H1 (cell line): ENCODE results near the gene ARHGAP5. TPM values are rescaled to one million over a fixed set of nuclear protein-coding genes. Genes with fewer than 3 reads are reported as not detected.
"Not testable (repeated sequence)": the region's sequence is repeated elsewhere in the genome, so short reads cannot be mapped to it uniquely, and the experiment has no call there.

Source experiments
- CTCF ChIA-PET: fragments of 300-600 bp; sonication (Branson Sonifier 250); formaldehyde crosslinking; loops from one replicate; lab custom pipeline; 2021; ENCODE audit not compliant: partially characterized antibody; lab: Charles Lee
- POLR2A ChIA-PET: fragments of 300-600 bp; sonication (Branson Sonifier 250); formaldehyde crosslinking; loops from one replicate; lab custom pipeline; 2021; ENCODE audit warnings: inconsistent platforms; ENCODE audit not compliant: partially characterized antibody; lab: Charles Lee
- DNase-seq, 2 experiments: peaks; one replicate each; pipeline versions ENCODE4 v3.0.0 to v3.0.0-alpha.2; 2010 to 2022; ENCODE audit warnings: low spot score in 2 of 2, low read depth in 1 of 2, mixed read lengths in 1 of 2
- FAIRE-seq: peaks from 2 replicates; lab custom pipeline; 2011; peaks lifted over from hg19 to GRCh38; lab: Jason Lieb, UNC
- H2AFZ ChIP-seq: 2 replicates; pipeline ENCODE4 v1.8.1; 2012; ENCODE audit warnings: low read length, inconsistent platforms
- H2AK5ac ChIP-seq: 2 replicates; pipeline ENCODE4 v1.6.1; 2013; ENCODE audit warnings: low read depth, low read length
- H2BK120ac ChIP-seq: replicated peaks from 2 replicates; pipeline ENCODE3; 2013; ENCODE audit warnings: low read depth, low read length, inconsistent platforms
- H2BK12ac ChIP-seq: 2 replicates; pipeline ENCODE4 v1.6.1; 2013; ENCODE audit warnings: low read depth, low read length
- H2BK15ac ChIP-seq: 2 replicates; pipeline ENCODE4 v1.6.1; 2013; ENCODE audit warnings: low read length
- H2BK20ac ChIP-seq: 2 replicates; pipeline ENCODE4 v1.6.1; 2013; ENCODE audit warnings: low read length
- H2BK5ac ChIP-seq: 2 replicates; pipeline ENCODE4 v1.6.1; 2013; ENCODE audit warnings: low read depth, low read length
- H3K14ac ChIP-seq: 2 replicates; pipeline ENCODE4 v1.6.1; 2013; ENCODE audit warnings: inconsistent platforms; ENCODE audit not compliant: insufficient read length
- H3K18ac ChIP-seq: 2 replicates; pipeline ENCODE4 v1.6.1; 2013; ENCODE audit warnings: low read length; ENCODE audit errors: extremely low read depth
- H3K23ac ChIP-seq: 2 replicates; pipeline ENCODE4 v1.6.1; 2013; ENCODE audit warnings: inconsistent platforms; ENCODE audit not compliant: insufficient read length
- H3K23me2 ChIP-seq: 2 replicates; pipeline ENCODE4 v1.6.1; 2013; ENCODE audit warnings: low read depth, low read length
- H3K27ac ChIP-seq: 2 replicates; pipeline ENCODE4 v1.6.1; 2011; ENCODE audit warnings: low read depth, low read length, inconsistent platforms
- H3K27me3 ChIP-seq, 4 experiments: replicated peaks in 1 of 4; 1 replicate in 1 of 4; 2 replicates in 3 of 4; pipeline versions ENCODE4 v1.6.1 to v1.8.1; 2011 to 2013; ENCODE audit warnings: low read length in 3 of 4, mild to moderate bottlenecking in 3 of 4, inconsistent platforms in 2 of 4, mixed read lengths in 2 of 4, moderate library complexity in 1 of 4; ENCODE audit not compliant: control insufficient read depth in 3 of 4, insufficient read depth in 3 of 4; ENCODE audit errors: extremely low read depth in 1 of 4
- H3K36me3 ChIP-seq, 4 experiments: 2 replicates each; pipeline versions ENCODE4 v1.6.1 to v1.8.1; 2011 to 2013; ENCODE audit warnings: mild to moderate bottlenecking in 4 of 4, low read length in 3 of 4, moderate library complexity in 2 of 4, control low read depth in 1 of 4, inconsistent platforms in 1 of 4; ENCODE audit not compliant: insufficient read depth in 4 of 4, control insufficient read depth in 2 of 4
- H3K4ac ChIP-seq: replicated peaks from 2 replicates; pipeline ENCODE3; 2013; ENCODE audit warnings: low read length, low read depth, mixed read lengths, inconsistent platforms; ENCODE audit not compliant: insufficient read length
- H3K4me1 ChIP-seq, 4 experiments: replicated peaks in 1 of 4; 1 replicate in 1 of 4; 2 replicates in 3 of 4; pipeline versions ENCODE4 v1.6.1 to v1.8.1; 2011 to 2013; ENCODE audit warnings: low read length in 3 of 4, inconsistent platforms in 2 of 4, mixed read lengths in 1 of 4; ENCODE audit not compliant: insufficient read depth in 4 of 4, control insufficient read depth in 3 of 4
- H3K4me2 ChIP-seq, 2 experiments: 2 replicates each; pipeline versions ENCODE4 v1.6.1 to v1.8.1; 2011 to 2013; ENCODE audit warnings: low read depth in 2 of 2, low read length in 2 of 2, control low read depth in 1 of 2, inconsistent platforms in 1 of 2, mild to moderate bottlenecking in 1 of 2; ENCODE audit not compliant: insufficient read depth in 1 of 2
- H3K4me3 ChIP-seq, 4 experiments: fragments of 200-600, 300-600 bp in 1 of 4; sonication (generic), shearing (Covaris generic), sonication (Bioruptor Twin) in 1 of 4; 2 replicates each; pipeline versions ENCODE4 v1.5.1 to v1.8.1; 2011 to 2016; ENCODE audit warnings: low read length in 4 of 4, low read depth in 3 of 4, control low read depth in 2 of 4, inconsistent platforms in 2 of 4, mild to moderate bottlenecking in 2 of 4, mixed read lengths in 1 of 4, moderate library complexity in 1 of 4; ENCODE audit not compliant: insufficient read depth in 2 of 4; ENCODE audit errors: extremely low read depth in 1 of 4
- H3K56ac ChIP-seq: replicated peaks from 2 replicates; pipeline ENCODE3; 2013; ENCODE audit warnings: low read depth, mild to moderate bottlenecking, mixed read lengths, low read length, inconsistent platforms; ENCODE audit not compliant: insufficient read length
- H3K79me1 ChIP-seq: 2 replicates; pipeline ENCODE4 v1.6.1; 2013; ENCODE audit warnings: low read depth, low read length, control low read depth
- H3K79me2 ChIP-seq, 2 experiments: 2 replicates each; pipeline versions ENCODE4 v1.6.1 to v1.8.1; 2012 to 2013; ENCODE audit warnings: low read length in 2 of 2, mild to moderate bottlenecking in 2 of 2, inconsistent platforms in 1 of 2; ENCODE audit not compliant: insufficient read depth in 2 of 2, control insufficient read depth in 1 of 2
- H3K9ac ChIP-seq, 4 experiments: replicated peaks in 1 of 4; 1 replicate in 1 of 4; 2 replicates in 3 of 4; pipeline versions ENCODE4 v1.6.1 to v1.8.1; 2011 to 2013; ENCODE audit warnings: low read depth in 3 of 4, low read length in 3 of 4, control low read depth in 2 of 4, mild to moderate bottlenecking in 2 of 4, moderate library complexity in 2 of 4, inconsistent platforms in 1 of 4; ENCODE audit errors: extremely low read depth in 1 of 4
- H3K9me3 ChIP-seq, 2 experiments: 2 replicates each; pipeline versions ENCODE4 v1.6.1 to v1.8.1; 2012 to 2013; ENCODE audit warnings: mild to moderate bottlenecking in 2 of 2, moderate library complexity in 2 of 2, control low read depth in 1 of 2, inconsistent platforms in 1 of 2, low read depth in 1 of 2, low read length in 1 of 2, mixed read lengths in 1 of 2; ENCODE audit not compliant: insufficient read depth in 2 of 2
- H4K20me1 ChIP-seq, 2 experiments: replicated peaks in 1 of 2; 2 replicates each; pipeline versions ENCODE3 to v1.8.1; 2011 to 2013; ENCODE audit warnings: inconsistent platforms in 2 of 2, low read length in 2 of 2, mild to moderate bottlenecking in 1 of 2; ENCODE audit not compliant: insufficient read depth in 2 of 2, control insufficient read depth in 1 of 2
- H4K5ac ChIP-seq: 2 replicates; pipeline ENCODE4 v1.6.1; 2013; ENCODE audit warnings: low read length, low read depth, mixed read lengths, inconsistent platforms; ENCODE audit not compliant: insufficient read length
- H4K8ac ChIP-seq: 2 replicates; pipeline ENCODE4 v1.8.0; 2013; ENCODE audit warnings: mild to moderate bottlenecking, moderate library complexity, low read length, inconsistent platforms; ENCODE audit not compliant: insufficient read depth; ENCODE audit errors: extremely low read depth
- H4K91ac ChIP-seq: replicated peaks from 2 replicates; pipeline ENCODE3; 2013; ENCODE audit warnings: low read length, mixed read lengths, inconsistent platforms; ENCODE audit not compliant: insufficient read length
- WGBS, 2 experiments: shearing (Covaris generic) in 1 of 2; methylation state at CpG; one replicate each; pipeline versions ENCODE4 v1.1.6 to v1.1.7; 2013 to 2015; ENCODE audit warnings: low lambda C conversion rate in 2 of 2, mixed read lengths in 2 of 2, inconsistent platforms in 1 of 2, low coverage in 1 of 2, missing lambda C conversion rate in 1 of 2; ENCODE audit not compliant: insufficient replicate concordance in 2 of 2, insufficient coverage in 1 of 2, insufficient read length in 1 of 2; ENCODE audit errors: extremely low coverage in 1 of 2, missing lambda C conversion rate in 1 of 2; 5-methylcytosine and 5-hydroxymethylcytosine counted together
- polyA plus RNA-seq, 7 experiments: library from polyadenylated mRNA; depleted of rRNA in 3 of 7; stranded (reverse) in 5 of 7; unstranded in 2 of 7; fragments of >200 nt in 5 of 7; fragments of 200-250 nt in 2 of 7; gene quantifications; 1 replicate in 5 of 7; 2 replicates in 1 of 7; 4 replicates in 1 of 7; pipeline versions ENCODE4 v1.2.1 to v1.2.3, GENCODE V29; 2011 to 2013; ENCODE audit warnings: missing spikeins in 2 of 7, mixed read lengths in 2 of 7
- total RNA-seq: library from RNA; stranded (reverse); fragmentation: NEBNext Ultra II Directional; extraction: Animal tissue kit (Norgen Biotek cat#: 25700); gene quantifications from 2 replicates; pipeline ENCODE4 v1.2.1, GENCODE V29; 2021

ARHGAP5 gene
- total and polyA plus RNA-seq, 2 of the 8 experiments (the other 6 are each of a cell fraction or from before 2014, with no cell fraction given) = 7.8 to 77.3 TPM

GRCh38 chr14:32127731-32128654 lies 50.9 kb downstream of the ARHGAP5 start:
- Histone ChIP-seq H3K36me3 (peaks cover 0 to 22% (median 9%) of the 10 kb centered on the region in 4 experiments; a peak in 3 of 8 replicates), H3K9me3 (peaks cover 14 to 17% of the 10 kb centered on the region in 2 experiments), H3K79me2 (peaks cover 0 to 54% of the 10 kb centered on the region in 2 experiments; a peak in 2 of 4 replicates)
- H3K56ac ChIP-seq, H3K23me2 ChIP-seq, FAIRE-seq, H2AFZ ChIP-seq, H4K5ac ChIP-seq, H2AK5ac ChIP-seq, H2BK120ac ChIP-seq, H3K18ac ChIP-seq, H4K91ac ChIP-seq, H3K27ac ChIP-seq, POLR2A ChIA-PET, H4K20me1 ChIP-seq, H3K27me3 ChIP-seq, H3K4me2 ChIP-seq, H4K8ac ChIP-seq, H2BK15ac ChIP-seq, H3K4me1 ChIP-seq, H3K4ac ChIP-seq, H3K4me3 ChIP-seq, H2BK20ac ChIP-seq, H2BK5ac ChIP-seq, H3K9ac ChIP-seq, H3K23ac ChIP-seq, DNase-seq, H3K14ac ChIP-seq, H2BK12ac ChIP-seq, CTCF ChIA-PET, H3K79me1 ChIP-seq: not testable (repeated sequence)
- WGBS, 2 experiments = 94% methylated on average over 26 of the region's 57 CpGs; no CpG with 5 or more reads in 1 of the 2 experiments
